NCI-H2107 (cell line): Measurements from ENCODE around the gene NBEAL1.
"Not testable (repeated sequence)": the region's sequence is repeated elsewhere in the genome, so short reads cannot be mapped to it uniquely, and the experiment has no call there.

Experiments used
- DNase-seq: peaks from one replicate; lab custom pipeline; 2025; lab: John Stamatoyannopoulos, UW

Gene NBEAL1

GRCh38 chr2:203014456-203015199, at the start of gene NBEAL1:
Gene NBEAL1, plus strand, starts transcription at chr2:203014875. Its CDS starts 1,510 bp downstream, at chr2:203016385.
- DNase-seq = peak; percentile 95

- DNase-seq = no peak
Measured at GRCh38 chr2:202965810-202966460, 48.7 kb upstream of the NBEAL1 start.

GRCh38 chr2:202969404-202969803, 45.3 kb upstream of the NBEAL1 start:
- DNase-seq = not testable (repeated sequence)

- DNase-seq = no peak
Measured at GRCh38 chr2:202976809-202977208, 37.9 kb upstream of the NBEAL1 start.

GRCh38 chr2:202982779-202983491, 31.7 kb upstream of the NBEAL1 start:
- no peak for DNase-seq

GRCh38 chr2:202989749-202990148, 24.9 kb upstream of the NBEAL1 start:
- no peak for DNase-seq

- no peak for DNase-seq
Measured at GRCh38 chr2:202990501-202990900, 24.2 kb upstream of the NBEAL1 start.

- DNase-seq = not testable (repeated sequence)
Measured at GRCh38 chr2:202997113-202997512, 17.6 kb upstream of the NBEAL1 start.

GRCh38 chr2:203002054-203002821, 12.4 kb upstream of the NBEAL1 start:
- DNase-seq = no peak

- DNase-seq = no peak
Measured at GRCh38 chr2:203003716-203004115, 11.0 kb upstream of the NBEAL1 start.

- no peak for DNase-seq
Measured at GRCh38 chr2:203016716-203017115, 2.0 kb downstream of the NBEAL1 start.

- no peak for DNase-seq
Measured at GRCh38 chr2:203018181-203018580, 3.5 kb downstream of the NBEAL1 start.

GRCh38 chr2:203019142-203019541, 4.5 kb downstream of the NBEAL1 start:
- no peak for DNase-seq

- DNase-seq = no peak
Measured at GRCh38 chr2:203021991-203022390, 7.3 kb downstream of the NBEAL1 start.

- DNase-seq = no peak
Measured at GRCh38 chr2:203022751-203023150, 8.1 kb downstream of the NBEAL1 start.

GRCh38 chr2:203025592-203025991, 10.9 kb downstream of the NBEAL1 start:
- no peak for DNase-seq

GRCh38 chr2:203030545-203030944, 15.9 kb downstream of the NBEAL1 start:
- no peak for DNase-seq

GRCh38 chr2:203030991-203031390, 16.3 kb downstream of the NBEAL1 start:
- no peak for DNase-seq

- no peak for DNase-seq
Measured at GRCh38 chr2:203033395-203033794, 18.7 kb downstream of the NBEAL1 start.

GRCh38 chr2:203035879-203036470, 21.3 kb downstream of the NBEAL1 start:
- DNase-seq = no peak

GRCh38 chr2:203037026-203037425, 22.4 kb downstream of the NBEAL1 start:
- DNase-seq = no peak

- DNase-seq = no peak
Measured at GRCh38 chr2:203038586-203038985, 23.9 kb downstream of the NBEAL1 start.
